Brain microvascular endothelial cell (primary cell): ENCODE measurements around the gene XDH.

Source experiments
- DNase-seq: peaks from one replicate; pipeline ENCODE4 v3.0.0-alpha.2; 2020
- H3K27ac ChIP-seq: fragments of 250-450 bp; sonication (Bioruptor Pico); 2 replicates; pipeline ENCODE4 v1.5.1; 2020; ENCODE audit warnings: mild to moderate bottlenecking, moderate library complexity
- H3K27me3 ChIP-seq: fragments of 250-450 bp; sonication (Bioruptor Pico); replicated peaks from 2 replicates; pipeline ENCODE4 v1.5.1; 2020; ENCODE audit warnings: mild to moderate bottlenecking
- H3K36me3 ChIP-seq: fragments of 250-450 bp; sonication (Bioruptor Pico); replicated peaks from 2 replicates; pipeline ENCODE4 v1.5.1; 2020; ENCODE audit warnings: mild to moderate bottlenecking
- H3K4me3 ChIP-seq: 2 replicates; pipeline ENCODE4 v1.5.1; 2011; ENCODE audit warnings: low read depth, mild to moderate bottlenecking, control low read depth, low read length, moderate library complexity
- CTCF ChIP-seq: IDR thresholded peaks from 2 replicates; pipeline ENCODE4 v1.5.1; 2011; ENCODE audit warnings: low read depth, mild to moderate bottlenecking, moderate library complexity, low read length, control low read depth, inconsistent platforms; ENCODE audit errors: missing control alignments
- in situ Hi-C: cut with HindIII; loops from 2 replicates; pipeline ENCODE4 v1.10.0; 2017; ENCODE audit warnings: low sequenced_read_pairs, low pct_ligation_motif_present

Gene XDH

GRCh38 chr2:31371691-31372090, 42.9 kb downstream of the XDH start:
- no peak for TF ChIP-seq CTCF
- Histone ChIP-seq H3K4me3 (no peak overlapping the region), H3K36me3 (no peaks in the 10 kb centered on the region), H3K27ac (no peak overlapping the region), H3K27me3 (no peaks in the 10 kb centered on the region)
- no peak for DNase-seq
- in situ Hi-C loops, result no loop called here

- H3K27ac ChIP-seq, result no peak overlapping the region
- no peak for DNase-seq
- TF ChIP-seq CTCF, result no peak
- no peak overlapping the region for H3K4me3 ChIP-seq
- in situ Hi-C loops, result no loop called here
- H3K36me3 ChIP-seq, result no peaks in the 10 kb centered on the region
- no peaks in the 10 kb centered on the region for H3K27me3 ChIP-seq
Observed at GRCh38 chr2:31366733-31367132, 47.8 kb downstream of the XDH start.

GRCh38 chr2:31365834-31366505, 48.6 kb downstream of the XDH start:
- H3K27me3 ChIP-seq, result no peaks in the 10 kb centered on the region
- no peak overlapping the region for H3K27ac ChIP-seq
- in situ Hi-C loops, result no loop called here
- no peak for DNase-seq
- no peaks in the 10 kb centered on the region for H3K36me3 ChIP-seq
- H3K4me3 ChIP-seq, result no peak overlapping the region
- no peak for TF ChIP-seq CTCF

DNA sequence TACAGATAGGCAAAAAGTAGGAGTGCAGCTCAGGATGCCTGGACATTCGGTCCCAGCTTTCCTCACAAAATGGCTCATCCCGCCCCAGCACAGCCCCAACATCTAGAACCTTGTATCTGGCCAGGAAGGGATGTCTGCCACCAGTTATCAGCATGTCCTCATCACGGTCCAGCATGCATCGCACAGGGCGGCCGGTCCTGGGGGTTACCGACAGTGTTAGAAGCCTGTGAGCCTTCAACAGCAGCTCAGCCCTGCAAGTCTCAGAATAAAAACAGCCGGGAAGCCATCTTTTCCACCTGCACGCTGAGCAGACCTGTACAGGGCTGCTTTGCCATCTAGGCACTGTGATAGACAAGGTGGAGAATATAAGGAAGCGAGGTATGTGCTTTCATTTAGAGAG, 49.2 kb downstream of the XDH start:
- Histone ChIP-seq H3K4me3 (no peak overlapping the region), H3K27ac (no peak overlapping the region), H3K27me3 (no peaks in the 10 kb centered on the region), H3K36me3 (no peaks in the 10 kb centered on the region)
- in situ Hi-C loops, result no loop called here
- no peak for TF ChIP-seq CTCF
- no peak for DNase-seq

DNA sequence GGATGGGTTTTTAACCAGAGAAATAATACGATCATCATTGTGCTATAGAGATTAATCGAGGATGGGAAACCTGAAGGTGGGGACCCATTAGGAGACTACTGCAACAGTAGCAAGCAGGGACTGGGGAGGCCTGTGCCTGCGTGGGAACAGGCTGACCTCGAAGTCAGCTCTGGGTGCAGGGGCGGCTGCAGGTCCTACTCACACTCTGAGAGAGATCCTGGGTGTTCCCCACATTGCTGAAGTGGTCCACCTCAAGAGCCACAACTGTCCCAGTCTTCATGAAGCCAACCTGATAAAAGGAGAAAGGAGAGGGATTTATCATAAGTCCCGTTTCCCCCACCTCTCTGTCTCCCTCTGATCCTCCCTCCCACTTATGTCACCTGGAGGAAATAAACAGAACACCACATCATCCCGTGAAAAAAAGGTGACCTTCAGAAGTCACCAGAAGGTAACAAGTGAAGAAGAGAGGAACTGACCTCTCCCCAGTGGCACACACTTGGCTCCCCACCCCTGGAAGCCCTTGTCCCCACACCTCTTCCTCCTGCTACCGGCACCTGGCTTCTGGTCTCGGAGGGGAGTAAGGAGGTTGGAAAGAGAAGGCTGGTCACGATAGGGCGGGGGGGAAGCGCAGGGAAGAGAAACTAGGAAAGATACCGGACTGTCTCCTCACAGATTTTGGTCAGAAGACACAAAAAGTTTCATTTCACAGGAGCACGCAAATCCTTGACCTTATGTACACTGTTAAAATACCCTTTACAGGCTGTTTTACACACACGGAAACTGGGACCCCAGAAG, 50.4 kb downstream of the XDH start:
- Histone ChIP-seq H3K27me3 (no peaks in the 10 kb centered on the region), H3K4me3 (no peak overlapping the region), H3K36me3 (no peaks in the 10 kb centered on the region), H3K27ac (no peak overlapping the region)
- in situ Hi-C loops, result no loop called here
- no peak for TF ChIP-seq CTCF
- no peak for DNase-seq
